NCI-H1694 (cell line): ENCODE results near the gene JARID2.

ENCODE experiments used
- DNase-seq: peaks from one replicate; lab custom pipeline; 2025; lab: John Stamatoyannopoulos, UW

The JARID2 gene

DNA sequence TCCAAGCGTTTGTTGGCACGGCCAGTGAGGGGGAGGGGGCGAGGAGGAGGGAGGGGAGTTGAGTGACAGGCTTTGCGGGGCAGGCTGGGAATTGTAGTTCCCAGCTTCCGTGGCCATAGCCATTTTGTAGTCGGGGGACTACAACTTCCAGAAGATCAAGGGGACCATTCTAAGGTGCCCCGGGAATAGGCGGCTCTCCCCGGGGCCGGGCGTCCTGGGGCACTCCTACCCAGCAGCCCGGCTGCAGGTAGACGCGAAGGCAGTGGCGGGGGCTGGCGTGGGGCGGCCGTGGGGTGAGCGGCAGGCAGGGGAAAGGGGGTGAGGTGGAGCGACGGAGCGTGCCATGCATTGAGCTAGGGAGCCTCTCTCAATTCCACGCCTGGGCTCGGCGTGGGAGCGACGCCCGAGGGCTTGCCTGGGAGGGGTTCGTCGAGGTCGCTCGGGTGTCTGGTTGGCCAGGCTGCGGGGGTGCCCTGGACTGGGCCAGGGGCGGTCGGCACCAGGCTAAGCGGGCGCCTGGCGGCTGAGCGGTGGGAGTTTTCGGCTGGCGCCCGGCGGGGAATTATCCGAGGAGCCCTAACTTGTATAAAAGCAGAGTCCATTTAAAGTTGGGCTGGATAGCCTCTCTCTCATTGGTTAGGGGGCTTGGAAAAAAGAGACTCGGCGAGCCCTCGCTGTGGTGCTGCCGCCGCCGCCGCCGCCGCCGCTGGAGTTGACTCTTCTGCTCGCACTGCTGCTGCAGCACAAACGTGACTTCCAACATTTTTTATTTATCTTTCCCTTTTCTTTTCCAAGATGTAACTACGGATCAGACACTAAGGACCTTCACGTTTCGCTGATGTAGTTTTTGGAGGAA is at the start of gene JARID2:
JARID2 (plus strand) TSS at position 709 of the 856 bp plus-strand sequence. CDS start 471 bp downstream, outside the sequence.
- peak; percentile 97 for DNase-seq

DNA sequence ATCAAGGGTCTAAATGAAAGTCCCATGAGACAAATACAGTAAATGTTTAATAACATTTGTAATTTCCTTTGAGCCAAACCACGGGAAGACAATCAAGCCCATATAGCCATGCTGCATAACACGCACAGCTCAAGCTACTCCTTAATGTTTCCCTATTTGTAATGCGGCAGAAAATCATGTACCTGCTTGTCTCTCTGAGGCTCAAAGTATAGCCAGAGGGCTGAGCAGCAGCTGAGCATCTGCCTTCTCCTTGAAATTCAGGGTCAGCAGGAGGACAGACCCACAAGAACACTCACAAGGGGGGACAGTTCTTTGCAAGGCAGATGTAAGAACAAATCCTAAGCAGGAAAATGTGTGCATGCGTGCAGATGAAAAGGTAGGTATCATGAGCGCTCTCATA is 45.8 kb upstream of the JARID2 start:
- DNase-seq: no peak

DNA sequence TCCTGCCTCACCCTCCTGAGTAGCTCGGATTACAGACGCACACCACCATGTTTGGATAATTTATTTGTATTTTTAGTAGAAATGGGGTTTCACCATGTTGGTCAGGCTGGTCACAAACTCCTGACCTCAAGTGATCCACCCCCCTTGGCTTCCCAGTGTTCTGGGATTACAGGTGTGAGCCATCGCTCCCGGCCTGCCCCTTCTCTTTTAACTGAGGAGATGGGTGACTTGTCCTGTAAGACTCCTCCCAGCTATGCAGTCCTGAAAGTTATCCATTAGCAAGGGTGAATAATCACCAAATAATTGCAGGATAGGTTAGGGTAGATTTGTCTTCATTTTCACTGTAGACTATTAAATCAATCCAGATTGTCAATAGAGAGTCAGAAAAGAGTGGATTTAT is 40.5 kb upstream of the JARID2 start:
- no peak for DNase-seq

DNA sequence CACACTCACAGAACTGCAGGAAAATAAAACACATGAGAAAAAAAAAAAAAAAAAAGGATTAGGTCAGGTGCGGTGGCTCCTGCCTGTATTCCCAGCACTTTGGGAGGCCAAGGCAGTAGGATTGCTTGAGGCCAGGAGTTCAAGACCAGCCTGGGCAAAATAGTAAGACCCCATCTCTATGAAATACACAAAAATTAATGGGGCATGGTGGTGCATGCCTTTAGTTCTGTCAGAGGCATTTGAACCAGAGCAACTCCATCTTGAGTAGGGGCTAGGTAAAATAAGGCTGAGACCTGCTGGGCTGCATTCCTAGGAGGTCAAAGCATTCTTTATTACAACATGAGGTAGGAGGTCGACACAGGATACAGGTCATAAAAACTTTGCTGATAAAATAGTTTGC is 39.0 kb upstream of the JARID2 start:
- DNase-seq: no peak

DNA sequence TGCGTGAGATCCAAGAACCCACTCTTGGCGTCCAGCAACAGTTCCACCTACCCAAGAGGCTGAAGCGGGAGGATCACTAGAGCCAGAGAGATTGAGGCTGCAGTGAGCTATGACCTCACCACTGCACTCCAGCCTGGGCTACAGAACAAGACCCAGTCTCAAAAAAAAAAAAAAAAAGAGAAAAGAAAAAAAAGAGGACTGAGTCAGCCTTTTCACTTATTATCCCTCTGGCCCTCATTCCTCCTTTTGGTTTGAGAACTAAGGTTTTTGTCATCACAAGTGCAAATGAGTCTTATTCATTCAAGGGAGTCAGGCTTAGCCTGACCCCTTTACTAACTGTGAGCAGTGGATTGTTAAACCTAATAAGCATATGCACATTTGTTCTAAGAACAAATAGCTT is 37.9 kb upstream of the JARID2 start:
- no peak for DNase-seq

DNA sequence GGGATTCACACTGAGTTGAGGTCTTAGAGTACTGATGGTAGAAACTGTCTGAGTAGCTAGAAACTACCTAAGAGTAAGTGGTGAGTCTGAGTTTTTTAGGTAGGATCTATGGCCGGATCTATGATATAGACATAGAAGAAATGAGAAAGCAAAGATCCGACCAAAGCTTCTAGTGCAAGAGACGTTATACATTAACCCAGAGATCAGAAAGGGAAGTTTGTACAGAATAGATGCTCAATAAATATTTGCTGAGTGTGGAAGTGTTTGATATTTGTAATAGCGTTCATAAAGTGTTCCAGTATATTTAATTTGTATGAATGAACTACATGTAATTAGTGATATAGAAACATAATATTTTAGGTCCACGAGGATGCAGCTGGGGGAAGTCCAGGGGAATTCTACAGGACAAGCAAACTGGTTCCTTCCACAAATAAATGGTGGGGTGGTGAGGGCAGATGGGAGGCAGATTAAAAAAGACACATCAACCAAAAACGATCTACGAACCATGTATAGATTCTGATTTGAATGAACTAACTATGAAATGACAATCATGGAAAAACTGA is 31.9 kb upstream of the JARID2 start:
- no peak for DNase-seq

DNA sequence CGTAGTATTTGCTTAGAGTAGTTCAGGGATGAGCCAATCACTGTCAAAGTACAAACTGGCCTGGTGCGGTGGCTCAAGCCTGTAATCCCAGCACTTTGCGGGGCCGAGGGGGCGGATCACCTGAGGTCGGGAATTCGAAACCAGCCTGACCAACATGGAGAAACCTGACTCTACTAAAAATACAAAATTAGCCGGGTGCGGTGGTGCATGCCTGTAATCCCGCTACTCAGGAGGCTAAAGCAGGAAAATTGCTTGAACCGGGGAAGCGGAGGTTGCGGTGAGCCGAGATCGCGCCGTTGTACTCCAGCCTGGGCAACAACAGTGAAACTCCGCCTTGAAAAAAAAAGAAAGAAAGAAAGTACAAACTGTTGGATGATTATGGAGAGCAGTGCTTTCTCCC is 27.5 kb upstream of the JARID2 start:
- no peak for DNase-seq

DNA sequence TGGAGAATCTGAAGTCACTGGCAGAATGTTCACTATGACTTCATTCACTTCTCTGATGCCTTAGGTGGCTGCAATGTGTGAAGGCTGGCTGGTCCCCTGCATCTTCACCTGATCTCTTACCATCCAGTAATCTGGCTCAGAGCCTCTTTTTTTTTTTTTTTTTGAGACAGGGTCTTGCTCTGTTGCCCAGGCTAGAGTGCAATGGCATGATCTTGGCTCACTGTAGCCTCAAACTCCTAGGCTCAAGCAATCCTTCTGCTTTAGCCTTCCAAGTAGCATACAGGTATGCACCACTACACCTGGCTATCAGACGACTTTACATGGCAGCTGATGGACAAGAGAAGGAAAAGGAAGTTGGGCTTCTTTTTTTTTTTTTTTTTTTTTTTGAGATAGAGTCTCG is 25.8 kb upstream of the JARID2 start:
- DNase-seq: no peak

DNA sequence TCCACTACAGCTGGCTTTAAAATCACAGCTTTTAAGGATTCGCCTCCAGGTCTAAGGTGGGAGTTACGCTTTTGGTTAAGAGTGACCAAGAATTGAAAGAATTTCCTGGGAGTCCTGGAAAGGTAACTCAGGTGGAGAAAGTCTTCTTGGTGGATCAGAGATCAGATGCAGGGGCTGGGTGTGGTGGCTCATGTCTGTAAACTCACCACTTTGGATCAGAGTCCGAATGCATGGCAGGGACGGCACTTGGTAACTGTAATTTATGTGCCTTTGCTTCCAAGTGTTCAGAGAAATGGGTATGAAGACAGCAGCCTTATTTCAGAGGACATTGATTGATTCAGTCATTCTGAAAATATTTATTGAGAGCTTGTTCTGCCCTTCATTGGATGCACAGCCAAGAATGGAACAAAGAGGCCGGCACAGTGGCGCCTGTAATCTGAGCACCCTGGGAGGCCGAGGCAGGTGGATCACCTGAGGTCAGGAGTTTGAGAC is 18.0 kb upstream of the JARID2 start:
- no peak for DNase-seq

DNA sequence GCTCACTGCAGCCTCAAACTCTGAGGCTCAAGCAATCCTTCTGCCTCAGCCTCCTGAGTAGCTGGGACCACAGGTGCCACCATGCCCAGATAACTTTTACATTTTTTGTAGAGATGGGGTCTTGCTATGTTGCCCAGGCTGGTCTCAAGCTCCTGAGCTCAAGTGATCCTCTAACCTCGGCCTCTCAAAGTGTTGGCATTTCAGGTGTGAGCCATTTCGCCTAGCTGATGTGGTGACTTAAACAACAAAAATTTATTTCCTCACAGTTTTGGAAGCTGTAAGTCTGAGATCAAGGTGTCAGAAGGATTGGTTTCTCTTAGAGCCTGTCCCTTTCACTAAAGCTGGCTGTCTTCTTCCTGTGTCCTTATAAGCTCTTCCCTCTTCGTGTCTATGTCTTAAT is 15.0 kb upstream of the JARID2 start:
- no peak for DNase-seq

DNA sequence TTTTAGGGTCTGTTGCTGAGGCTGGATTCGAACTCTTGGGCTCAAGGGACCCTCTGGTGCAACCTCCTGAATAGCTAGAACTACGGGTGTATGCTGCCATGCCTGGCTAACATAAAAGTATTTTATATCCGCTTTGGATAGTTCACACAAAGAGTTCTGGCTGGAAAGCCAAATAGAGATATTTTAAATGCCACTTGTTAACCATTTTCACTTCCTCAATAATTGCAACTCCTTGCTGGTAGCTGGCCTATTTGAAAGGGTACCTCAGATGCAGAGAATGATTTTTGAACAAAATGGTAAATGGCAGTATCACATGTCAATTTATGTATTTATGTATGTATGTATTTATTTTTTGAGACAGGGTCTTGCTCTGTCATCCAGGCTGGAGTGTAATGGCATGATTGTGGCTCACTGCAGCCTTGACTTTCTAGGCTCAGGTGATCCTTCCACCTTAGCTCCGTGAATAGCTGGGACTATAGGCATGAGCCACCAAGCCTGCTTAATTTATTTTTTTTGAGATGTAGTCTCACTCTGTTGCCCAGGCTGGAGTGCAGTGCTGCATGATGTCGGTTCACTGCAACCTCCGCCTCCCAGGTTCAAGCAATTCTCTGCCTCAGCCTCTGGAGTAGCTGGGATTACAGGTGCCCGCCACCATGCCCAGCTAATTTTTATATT is 12.9 kb upstream of the JARID2 start:
- no peak for DNase-seq

DNA sequence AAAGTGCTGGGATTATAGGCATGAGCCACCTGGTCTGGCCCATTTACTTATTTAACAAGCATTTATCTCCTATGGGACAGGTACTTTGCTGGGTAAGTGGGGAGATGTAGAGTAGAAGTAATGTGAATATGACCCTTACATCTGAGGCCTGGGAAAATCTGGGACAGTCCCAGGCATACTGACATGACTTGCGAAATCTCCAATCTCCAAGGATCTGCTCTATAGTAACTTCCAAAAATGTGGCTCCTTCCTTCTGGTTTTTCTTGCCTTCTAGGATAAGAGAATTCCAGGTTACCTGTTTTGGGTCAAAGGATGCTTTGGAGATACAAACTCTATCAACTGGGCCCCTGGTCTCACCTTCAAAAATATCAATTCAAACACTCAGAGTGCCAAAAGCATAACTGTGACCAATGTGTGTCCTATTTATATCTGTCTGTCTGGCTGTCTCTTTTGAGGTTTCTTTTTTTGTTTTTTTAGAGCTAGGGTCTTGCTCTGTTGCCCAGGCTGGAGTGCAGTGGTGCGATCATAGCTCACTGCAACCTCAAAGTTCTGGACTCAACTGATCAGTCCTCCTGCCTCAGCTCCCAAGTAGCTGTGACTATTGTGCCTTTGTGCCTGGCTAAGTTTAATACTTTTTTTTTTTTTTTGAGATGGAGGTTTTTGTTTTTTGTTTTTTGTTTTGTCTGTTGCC is 11.7 kb upstream of the JARID2 start:
- no peak for DNase-seq

DNA sequence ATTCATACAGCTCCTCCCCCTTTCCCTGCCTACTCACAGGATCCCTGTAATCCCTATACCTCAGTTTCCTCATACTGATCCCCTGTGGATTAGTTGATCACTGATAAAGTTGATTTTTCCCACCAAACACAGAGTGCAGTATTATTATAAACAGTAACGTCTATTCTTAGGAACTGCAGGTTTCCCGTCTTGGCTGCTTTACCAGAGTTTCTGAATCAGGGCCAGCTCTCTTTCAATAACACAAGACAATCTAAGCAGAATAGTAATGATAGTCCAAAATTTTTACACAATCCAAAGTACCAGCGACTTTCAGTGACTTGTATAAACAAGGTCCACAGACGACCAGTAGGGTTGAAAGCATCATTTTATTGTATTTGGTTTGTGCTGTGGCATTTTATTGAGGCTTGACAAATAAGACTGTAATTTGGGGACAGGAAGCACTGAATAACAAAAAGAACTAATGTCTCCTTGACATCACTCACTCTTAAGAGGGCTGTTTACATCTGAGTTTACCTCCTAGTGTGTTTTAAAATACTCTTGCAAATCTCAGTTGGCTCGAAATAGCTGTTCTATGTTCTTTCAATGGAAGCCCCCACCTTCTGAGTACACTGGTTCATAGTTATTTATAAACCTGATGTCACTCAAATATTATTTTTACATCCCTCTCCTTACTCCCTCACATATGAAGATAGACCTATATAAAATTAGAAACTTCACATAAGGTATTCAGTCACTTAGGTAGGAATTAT is 6.1 kb upstream of the JARID2 start:
- DNase-seq: no peak

DNA sequence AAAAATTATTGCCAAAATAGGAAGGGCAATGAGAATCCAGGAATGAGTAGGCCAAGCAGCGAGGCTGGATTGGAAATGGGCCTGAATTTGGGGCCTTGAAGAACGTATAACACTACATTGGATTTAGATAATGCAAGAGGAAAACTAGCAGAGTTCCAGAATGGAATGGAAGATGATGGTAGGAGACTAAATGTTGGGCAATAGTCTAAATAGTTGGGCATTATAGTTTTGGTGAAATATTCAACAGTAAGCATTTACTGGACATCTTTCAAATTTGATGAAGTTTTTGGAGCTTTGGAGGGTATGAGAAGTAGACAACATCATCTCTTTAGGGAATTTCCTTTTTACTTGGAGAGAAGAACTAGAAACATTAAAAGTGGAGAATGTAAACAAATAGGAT is 3.4 kb upstream of the JARID2 start:
- DNase-seq: no peak

DNA sequence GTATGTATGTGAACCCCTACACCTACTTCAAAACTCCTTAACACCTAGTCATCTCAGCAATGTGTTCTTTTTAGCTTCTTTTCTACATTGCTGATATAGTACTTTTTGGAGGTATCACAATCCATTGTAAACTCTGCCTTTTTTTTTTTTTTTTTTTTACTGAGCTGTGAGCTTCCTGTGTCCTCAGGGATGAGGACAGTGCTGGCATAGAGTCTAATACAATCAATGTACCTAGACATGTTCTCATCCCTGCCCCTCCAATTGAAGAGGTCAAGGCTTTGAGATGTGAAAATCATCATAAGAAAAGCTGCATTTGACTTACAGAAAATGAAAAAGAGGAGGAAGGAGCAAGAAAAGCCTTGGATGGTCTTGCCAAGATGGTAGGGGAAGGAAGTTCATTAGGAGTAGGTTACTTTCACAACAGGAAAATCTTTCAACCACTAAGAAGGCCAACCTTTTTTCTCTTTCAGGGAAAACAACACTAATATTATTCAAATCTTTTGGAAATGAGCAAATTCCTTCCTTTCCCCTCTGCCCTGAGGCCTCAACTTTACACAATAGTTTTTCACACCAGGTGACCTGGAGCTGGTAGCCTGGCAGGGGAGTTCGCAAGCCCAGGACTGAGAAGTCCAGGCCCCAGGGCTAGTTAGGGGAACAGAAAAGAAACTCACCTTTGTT is 2.8 kb upstream of the JARID2 start:
- no peak for DNase-seq

DNA sequence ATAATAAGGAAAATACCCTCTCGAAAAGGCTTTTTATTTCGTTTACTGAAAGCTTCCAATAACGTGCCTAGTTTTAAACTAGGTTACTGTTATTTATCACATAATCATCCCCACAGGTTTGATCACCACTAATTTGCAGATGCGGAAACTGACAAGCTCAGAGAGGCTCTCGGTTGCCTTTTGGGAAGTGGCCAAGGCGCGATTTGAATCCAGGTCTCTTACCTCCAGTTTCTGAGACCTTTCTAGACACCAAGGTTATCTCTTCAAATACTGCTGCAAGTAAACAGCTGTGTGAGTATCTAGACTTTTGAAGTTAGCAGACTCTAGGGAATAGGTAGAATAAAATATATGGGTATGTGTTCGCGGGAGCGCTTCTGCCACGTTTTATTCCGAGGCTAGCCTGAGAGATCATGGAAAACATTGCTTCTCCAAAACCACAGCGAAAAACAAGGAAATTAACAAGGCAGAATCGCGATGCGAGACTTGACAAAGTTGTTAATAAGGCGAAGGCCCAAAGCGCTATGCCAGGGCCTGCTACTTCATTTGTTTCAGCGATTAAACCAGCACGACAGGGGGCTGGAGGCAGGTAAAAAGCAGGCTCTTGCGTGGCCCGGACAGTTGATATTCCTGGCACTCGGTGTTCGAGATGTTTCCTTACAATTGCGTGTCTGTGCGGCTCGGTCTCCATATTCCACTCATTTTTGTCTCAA is 1.8 kb upstream of the JARID2 start:
- DNase-seq: no peak

DNA sequence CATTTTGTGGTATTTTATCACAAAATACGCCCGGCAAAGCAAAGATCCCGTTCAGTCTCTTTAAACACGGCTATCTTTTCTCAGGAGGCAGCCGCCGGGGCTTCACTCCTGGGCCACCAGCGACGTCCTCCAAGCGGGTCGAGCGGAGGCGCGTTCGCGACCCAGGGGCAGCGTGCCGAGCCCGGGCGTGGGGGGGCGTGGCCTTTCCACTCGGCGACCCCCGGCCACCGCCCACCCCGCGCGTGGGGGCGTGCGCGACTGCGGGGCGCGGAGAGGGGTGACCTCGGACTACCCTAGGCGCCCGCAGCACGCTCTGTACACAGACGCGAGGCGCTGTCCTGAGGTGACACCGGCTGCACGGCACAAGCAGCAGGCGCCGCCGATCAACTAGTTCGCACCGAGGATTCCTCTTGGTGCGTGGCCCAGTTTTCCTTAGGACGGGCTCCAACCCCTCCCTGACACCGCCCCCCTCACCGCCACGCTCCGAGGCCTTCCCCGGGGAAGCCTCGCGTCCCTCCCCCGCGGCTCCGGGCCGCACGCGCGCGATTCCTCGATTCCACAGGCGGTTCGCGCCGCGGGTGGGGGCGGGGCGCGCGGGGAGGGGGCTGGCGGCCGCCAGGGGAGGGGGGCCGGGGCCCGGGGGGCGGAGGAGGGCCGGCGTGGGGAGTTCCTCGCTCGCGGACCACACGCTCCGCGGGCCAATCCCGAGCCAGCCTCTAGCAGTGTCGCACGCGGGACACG is 1.1 kb upstream of the JARID2 start:
- DNase-seq: peak; percentile 61

DNA sequence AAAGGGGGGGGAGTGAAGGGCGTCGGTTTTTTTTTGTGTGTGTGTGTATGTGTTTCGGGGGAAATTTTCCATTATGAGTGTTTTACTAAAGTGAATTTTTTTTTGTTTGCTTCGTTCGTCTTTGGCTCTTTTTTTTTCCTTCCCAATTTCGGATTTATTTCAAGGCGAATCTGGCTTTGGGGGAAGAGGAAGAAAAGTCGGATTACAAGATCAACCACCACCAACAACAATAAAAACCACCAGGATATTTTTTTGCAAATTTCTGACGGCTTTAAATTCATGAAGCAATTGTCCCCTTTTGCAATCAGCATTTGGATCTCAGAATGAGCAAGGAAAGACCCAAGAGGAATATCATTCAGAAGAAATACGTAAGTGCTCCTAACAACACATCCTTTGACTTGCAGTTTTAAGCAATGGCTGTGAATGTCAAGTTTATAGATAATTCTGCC is 372 bp downstream of the JARID2 start:
- no peak for DNase-seq

DNA sequence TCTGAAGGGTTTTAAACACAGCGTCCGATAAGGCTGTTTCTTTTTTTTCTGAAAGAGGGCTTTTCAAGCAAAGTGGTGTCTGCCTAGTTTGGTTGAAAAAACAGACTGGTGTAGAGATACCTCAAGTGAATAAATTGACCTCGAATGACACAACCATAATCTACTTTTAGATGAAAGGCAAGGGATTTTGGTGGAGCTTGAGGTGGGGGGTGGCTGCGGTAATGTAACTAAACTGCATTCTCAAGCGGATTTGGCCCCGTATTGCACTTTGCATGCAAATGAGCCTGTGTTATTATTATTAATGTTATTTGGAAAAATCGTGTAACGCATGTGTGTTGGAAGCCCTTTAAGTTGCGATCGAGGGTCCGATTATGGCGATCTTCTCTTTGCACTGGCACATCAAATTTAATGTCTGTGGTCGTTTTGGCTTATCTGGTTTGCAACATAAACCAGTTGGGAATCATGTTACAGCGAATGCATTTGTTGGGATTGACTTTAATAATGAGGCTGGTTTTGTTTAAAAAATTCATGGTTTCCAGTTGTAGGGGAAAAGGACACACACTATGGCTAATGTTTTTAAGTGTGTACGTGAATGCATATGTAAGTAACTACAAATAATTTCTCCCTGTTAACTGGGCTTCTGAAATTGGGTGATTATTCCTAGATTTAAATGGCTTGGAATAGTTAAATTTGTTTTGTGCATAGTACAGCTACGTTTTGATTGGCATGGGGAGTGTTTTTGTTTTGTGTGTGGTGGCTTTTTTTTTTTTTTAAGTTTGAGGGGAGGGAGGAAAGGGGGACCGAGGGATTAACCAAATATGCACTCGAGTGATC is 1.0 kb downstream of the JARID2 start:
- DNase-seq: no peak
